Measurements from ENCODE around the gene ERN1.

- no peak for TF ChIP-seq CTCF (conservative IDR thresholded peaks at IDR 0.05 in 1 of 2, IDR thresholded peaks at IDR 0.05 in 1 of 2; ENCODE audit: low read depth in 1 of 2, low read length in 2 of 2)
- no peak for TF ChIP-seq EZH2 (IDR thresholded peaks at IDR 0.05; ENCODE audit: low read length, missing control alignments)
These were observed 28.5 kb upstream of the ERN1 start for GRCh38 chr17:64158406-64158805.
